B cell (primary cell): ENCODE results near the gene ARHGAP15. TPM values are rescaled to one million over a fixed set of nuclear protein-coding genes. Genes with fewer than 3 reads are reported as not detected.

Experiments
- ATAC-seq: fragments of 200-7000 bp; cut with Tn5 transposase; one replicate; pipeline ENCODE4 v1.10.0; 2021; ENCODE audit warnings: low read depth, mild to moderate bottlenecking, moderate number of reproducible peaks, moderate library complexity
- CTCF ChIA-PET: fragments of 350-600 bp; sonication (Branson Sonifier 250); formaldehyde crosslinking; loops from one replicate; lab custom pipeline; 2021; ENCODE audit warnings: antibody characterized with exemption, inconsistent platforms; lab: Charles Lee
- POLR2A ChIA-PET: fragments of 350-600 bp; sonication (Branson Sonifier 250); formaldehyde crosslinking; loops from one replicate; lab custom pipeline; 2021; ENCODE audit warnings: antibody characterized with exemption; lab: Charles Lee
- DNase-seq: peaks from one replicate; pipeline ENCODE4 v3.0.0; 2013
- H2AFZ ChIP-seq: 2 replicates; pipeline ENCODE4 v1.6.1; 2012; ENCODE audit warnings: mild to moderate bottlenecking, low read depth, low read length; ENCODE audit not compliant: insufficient read depth, poor library complexity, severe bottlenecking
- H3K27ac ChIP-seq, 2 donors: 1 replicate in 1 of 2; 2 replicates in 1 of 2; pipeline ENCODE4 v1.5.1; 2012 to 2013; ENCODE audit warnings: low read length in 2 of 2, mild to moderate bottlenecking in 2 of 2, moderate library complexity in 1 of 2
- H3K27me3 ChIP-seq, 4 experiments: fragments of 200-600 bp in 1 of 4; sonication (generic) in 1 of 4; replicated peaks in 1 of 4; 1 replicate in 2 of 4; 2 replicates in 2 of 4; pipeline versions ENCODE4 v1.6.1 to v1.7.0; 2013 to 2016; ENCODE audit warnings: low read length in 3 of 4, mild to moderate bottlenecking in 2 of 4, mixed read lengths in 1 of 4, moderate library complexity in 1 of 4; ENCODE audit not compliant: insufficient read depth in 4 of 4, control insufficient read depth in 3 of 4; ENCODE audit errors: control extremely low read depth in 1 of 4
- H3K36me3 ChIP-seq, 2 experiments: replicated peaks in 1 of 2; 1 replicate in 1 of 2; 2 replicates in 1 of 2; pipeline versions ENCODE4 v1.6.1 to v1.7.1; 2013; ENCODE audit warnings: low read length in 1 of 2; ENCODE audit not compliant: insufficient read depth in 2 of 2, control insufficient read depth in 1 of 2; ENCODE audit errors: control extremely low read depth in 1 of 2, extremely low read depth in 1 of 2
- H3K4me1 ChIP-seq, 2 donors: fragments of 200-600 bp in 1 of 2; sonication (generic) in 1 of 2; 1 replicate in 1 of 2; 2 replicates in 1 of 2; pipeline versions ENCODE4 v1.5.1 to v1.6.1; 2013 to 2017; ENCODE audit warnings: low read length in 2 of 2; ENCODE audit not compliant: control insufficient read depth in 2 of 2, insufficient read depth in 2 of 2
- H3K4me2 ChIP-seq: replicated peaks from 2 replicates; pipeline ENCODE3; 2012; ENCODE audit warnings: mild to moderate bottlenecking, low read depth, low read length; ENCODE audit not compliant: poor library complexity, severe bottlenecking
- H3K4me3 ChIP-seq, 5 experiments: fragments of 200-600 bp in 1 of 5; sonication (generic) in 1 of 5; 1 replicate in 3 of 5; 2 replicates in 2 of 5; pipeline versions ENCODE4 v1.5.1 to v1.7.0; 2011 to 2016; ENCODE audit warnings: low read length in 4 of 5, mild to moderate bottlenecking in 4 of 5, low read depth in 2 of 5, control low read depth in 1 of 5, moderate library complexity in 1 of 5; ENCODE audit not compliant: insufficient read depth in 1 of 5; ENCODE audit errors: control extremely low read depth in 1 of 5, extremely low read depth in 1 of 5
- H3K79me2 ChIP-seq: fragments of 200-600 bp; sonication (generic); one replicate; pipeline ENCODE4 v1.6.0; 2016; ENCODE audit warnings: low read length; ENCODE audit not compliant: control insufficient read depth, insufficient read depth
- H3K9ac ChIP-seq: fragments of 200-600 bp; sonication (generic); 2 replicates; pipeline ENCODE4 v1.6.1; 2017; ENCODE audit warnings: mild to moderate bottlenecking, low read length, moderate library complexity
- H3K9me3 ChIP-seq, 3 donors: one replicate each; pipeline versions ENCODE4 v1.6.1 to v1.7.1; 2013; ENCODE audit warnings: low read length in 2 of 3; ENCODE audit not compliant: control insufficient read depth in 2 of 3, insufficient read depth in 1 of 3; ENCODE audit errors: control extremely low read depth in 1 of 3
- H4K20me1 ChIP-seq: 2 replicates; pipeline ENCODE4 v1.6.0; 2012; ENCODE audit warnings: mild to moderate bottlenecking, low read length; ENCODE audit not compliant: insufficient read depth, control insufficient read depth, poor library complexity, severe bottlenecking
- H3K27ac Mint-ChIP-seq: one replicate; pipeline ENCODE4 v1.8.0; 2021; ENCODE audit warnings: mixed read lengths
- H3K27me3 Mint-ChIP-seq: one replicate; pipeline ENCODE4 v1.8.0; 2021; ENCODE audit warnings: mixed read lengths
- H3K4me1 Mint-ChIP-seq: one replicate; pipeline ENCODE4 v1.8.0; 2021; ENCODE audit warnings: mixed read lengths
- H3K4me3 Mint-ChIP-seq: one replicate; pipeline ENCODE4 v1.8.0; 2021; ENCODE audit warnings: mixed read lengths
- H3K9me3 Mint-ChIP-seq: one replicate; pipeline ENCODE4 v1.8.0; 2022; ENCODE audit warnings: mixed read lengths; ENCODE audit not compliant: insufficient read depth
- CTCF ChIP-seq: fragments of 200-600 bp; IDR thresholded peaks from one replicate; pipeline ENCODE4 v1.8.0; 2022; ENCODE audit warnings: antibody characterized with exemption, mild to moderate bottlenecking
- EZH2 ChIP-seq: IDR thresholded peaks from 2 replicates; pipeline ENCODE4 v1.6.1; 2012; ENCODE audit warnings: borderline replicate concordance, low read depth, mild to moderate bottlenecking, moderate library complexity, low read length; ENCODE audit not compliant: insufficient read depth, poor library complexity, severe bottlenecking
- WGBS: methylation state at CpG from one replicate; pipeline ENCODE4 v1.1.5; 2013; ENCODE audit warnings: missing lambda C conversion rate; ENCODE audit not compliant: insufficient coverage; 5-methylcytosine and 5-hydroxymethylcytosine counted together
- intact Hi-C: fragments of 100-400 bp; cut with micrococcal nuclease; formaldehyde crosslinking; loops from one replicate; pipeline ENCODE4 v1.10.0; 2022
- polyA plus RNA-seq: library from polyadenylated mRNA; depleted of rRNA; stranded (reverse); fragments of >200 nt; gene quantifications from 2 replicates; pipeline ENCODE4 v1.2.3, GENCODE V29; 2012
- total RNA-seq, 2 donors: library from RNA; stranded (reverse); fragments of 120-200 nt in 1 of 2; gene quantifications; 1 replicate in 1 of 2; 2 replicates in 1 of 2; pipeline versions ENCODE4 v1.2.3 to v1.2.4, GENCODE V29; 2013 to 2022

ARHGAP15 gene
- total and polyA plus RNA-seq, 2 donors (not counting 1 experiment from before 2014, with no cell fraction given), result 58.6 to 187 TPM

GRCh38 chr2:143725400-143725799 lies 596.2 kb downstream of the ARHGAP15 start:
- no peaks in the 10 kb centered on the region for H3K9me3 Mint-ChIP-seq
- ChIA-PET CTCF (no interaction called here), POLR2A (no interaction called here)
- no peaks in the 10 kb centered on the region for H3K27me3 ChIP-seq
- no peaks in the 10 kb centered on the region for H3K79me2 ChIP-seq
- no peaks in the 10 kb centered on the region for H3K9me3 ChIP-seq
- H3K27me3 Mint-ChIP-seq, result no peaks in the 10 kb centered on the region
- no peak overlapping the region for H3K27ac Mint-ChIP-seq
- H3K4me1 Mint-ChIP-seq, result peaks cover 22% of the 10 kb centered on the region
- WGBS, result 100% methylated on average over 1 of the region's 2 CpGs
- no peak overlapping the region for H3K27ac ChIP-seq
- TF ChIP-seq CTCF (no peak), EZH2 (no peak)
- H3K4me1 ChIP-seq, result peaks cover 5 to 11% of the 10 kb centered on the region in 2 donors
- peaks cover 4 to 23% of the 10 kb centered on the region in 2 experiments for H3K36me3 ChIP-seq
- DNase-seq, result no peak
- H3K4me2 ChIP-seq, result no peak overlapping the region
- ATAC-seq, result no peak
- no peak overlapping the region for H2AFZ ChIP-seq
- H3K4me3 ChIP-seq, result no peak overlapping the region
- no peak overlapping the region for H3K9ac ChIP-seq
- H4K20me1 ChIP-seq, result peaks cover 5% of the 10 kb centered on the region
- H3K4me3 Mint-ChIP-seq, result no peak overlapping the region
- intact Hi-C loops, result no loop called here

GRCh38 chr2:143726151-143726845 lies 597.1 kb downstream of the ARHGAP15 start:
- Histone ChIP-seq H3K36me3 (peaks cover 4 to 20% of the 10 kb centered on the region in 2 experiments), H3K27ac (no peak overlapping the region), H4K20me1 (peaks cover 5% of the 10 kb centered on the region), H3K9me3 (no peaks in the 10 kb centered on the region), H3K4me2 (no peak overlapping the region), H3K4me1 (peaks cover 13 to 14% of the 10 kb centered on the region in 2 donors), H3K79me2 (no peaks in the 10 kb centered on the region), H2AFZ (no peak overlapping the region), H3K27me3 (no peaks in the 10 kb centered on the region), H3K4me3 (no peak overlapping the region), H3K9ac (no peak overlapping the region)
- ChIA-PET POLR2A (no interaction called here), CTCF (interaction anchor here (0.6 kb wide), 1 partner anchor 8 kb away, joined by 4 read pairs; no protein-coding TSS in a partner anchor)
- Mint-ChIP-seq H3K4me3 (no peak overlapping the region), H3K27me3 (no peaks in the 10 kb centered on the region), H3K9me3 (no peaks in the 10 kb centered on the region), H3K27ac (no peak overlapping the region), H3K4me1 (peaks cover 30% of the 10 kb centered on the region)
- intact Hi-C loops, result no loop called here
- ATAC-seq (no peak), DNase-seq (no peak)
- WGBS, result 100% methylated on average over 4 of the region's 6 CpGs
- TF ChIP-seq CTCF (no peak), EZH2 (no peak)
